Smooth muscle cell of the pulmonary artery (primary cell): ENCODE data around the gene TBCK. TPM values are rescaled to one million over a fixed set of nuclear protein-coding genes. Genes with fewer than 3 reads are reported as not detected.

Source experiments
- total RNA-seq: library from RNA; depleted of rRNA; stranded (reverse); fragments of >200 nt; gene quantifications from 2 replicates; pipeline ENCODE4 v1.2.3, GENCODE V29; 2014

TBCK gene
- total RNA-seq, result 55.9 and 65.1 TPM in 2 replicates

DNA sequence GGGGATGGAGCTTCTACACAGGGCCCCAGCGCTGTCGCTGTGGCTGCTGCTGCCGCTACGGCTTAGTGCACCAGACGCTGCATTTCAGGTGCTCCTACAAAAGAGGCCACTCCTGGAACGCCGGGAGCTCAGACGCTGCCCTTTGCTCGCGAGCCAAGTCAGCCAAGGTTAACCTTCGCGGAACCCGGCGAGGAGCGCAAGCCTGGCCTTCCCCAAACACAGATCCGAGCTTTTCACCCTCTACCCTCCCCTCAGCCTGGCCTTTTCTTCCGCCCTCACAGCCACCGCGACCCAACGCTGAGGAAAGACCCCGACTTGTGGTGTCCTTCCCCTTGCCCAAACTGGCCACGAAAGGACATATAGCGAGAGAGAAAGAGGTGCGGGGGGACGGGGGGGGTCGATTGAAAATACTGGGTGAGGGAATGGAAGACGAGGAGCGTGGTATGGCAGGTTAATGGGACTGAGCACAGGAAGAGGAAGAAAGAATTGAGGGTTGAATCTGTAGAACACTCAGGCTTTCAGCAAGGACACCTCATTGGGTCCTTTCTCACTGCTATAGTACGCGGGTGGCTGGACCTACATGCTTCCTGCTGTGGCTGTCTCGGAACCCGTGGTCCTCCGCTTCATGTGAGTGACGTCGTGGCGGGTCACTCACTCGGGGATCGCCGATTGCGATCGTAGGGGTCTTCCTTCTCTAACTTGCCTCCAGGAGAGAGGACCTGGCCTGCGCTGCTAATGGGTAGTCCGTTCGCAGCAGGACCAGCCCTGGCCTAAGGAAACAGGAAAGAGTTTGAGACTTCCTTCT is at the start of gene TBCK, which contains the start of gene AIMP1:
Gene TBCK (minus strand): TSS at position 242 of the 805 bp plus-strand sequence. CDS start 7,249 bp downstream, outside the sequence.
Gene AIMP1 (plus strand): TSS at position 583 of the 805 bp plus-strand sequence. CDS start 8,460 bp downstream, outside the sequence.

Other genes starting within 250 kb of the TBCK start
- 15.8 and 17.7 TPM in 2 replicates for gene AIMP1, start 341 bp upstream of the TBCK start, total RNA-seq
- not detected in 2 replicates for gene GIMD1, start 52.6 kb upstream of the TBCK start, total RNA-seq